PC-3 (cell line): ENCODE data around the gene PABPN1. TPM values are rescaled to one million over a fixed set of nuclear protein-coding genes. Genes with fewer than 3 reads are reported as not detected.

Source experiments
- ATAC-seq: fragments of 200-7000 bp; cut with Tn5 transposase; 2 replicates; pipeline ENCODE4 v1.9.1; 2020; ENCODE audit warnings: mild to moderate bottlenecking, moderate library complexity
- BruUV-seq: library from RNA; stranded (reverse); fragments of 400-500 nt; replicated peaks from 2 replicates; lab custom pipeline; 2021; lab: Mats Ljungman, UMichigan
- CTCF ChIA-PET: fragments of 300-600 bp; sonication (Branson Sonifier 250); formaldehyde crosslinking; loops from one replicate; lab custom pipeline; 2022; ENCODE audit warnings: antibody characterized with exemption; lab: Charles Lee
- POLR2A ChIA-PET: fragments of 300-600 bp; sonication (Branson Sonifier 250); formaldehyde crosslinking; loops from one replicate; lab custom pipeline; 2022; ENCODE audit warnings: antibody characterized with exemption; ENCODE audit not compliant: unreplicated experiment; lab: Charles Lee
- DNase-seq: peaks from one replicate; pipeline ENCODE4 v3.0.0-alpha.2; 2015
- H2AFZ ChIP-seq: fragments of 300-600 bp; sonication (generic); 2 replicates; pipeline ENCODE4 v1.6.0; 2016; ENCODE audit warnings: antibody characterized with exemption, low read length
- H3F3A ChIP-seq: fragments of 300-600 bp; sonication (generic); one replicate; pipeline ENCODE4 v1.6.0; 2017; ENCODE audit warnings: antibody characterized with exemption, low read length, control low read depth, mild to moderate bottlenecking; ENCODE audit not compliant: unreplicated experiment
- H3K27ac ChIP-seq: fragments of 300-600 bp; sonication (generic); 2 replicates; pipeline ENCODE4 v1.5.1; 2016; ENCODE audit warnings: mild to moderate bottlenecking, low read length
- H3K27me3 ChIP-seq: fragments of 300-600 bp; sonication (generic); 2 replicates; pipeline ENCODE4 v1.6.1; 2016; ENCODE audit warnings: low read length, mixed read lengths
- H3K36me3 ChIP-seq: fragments of 300-600 bp; sonication (generic); 2 replicates; pipeline ENCODE4 v1.6.1; 2016; ENCODE audit warnings: low read depth, mixed run types, low read length, mixed read lengths
- H3K4me1 ChIP-seq: fragments of 300-600 bp; sonication (generic); 2 replicates; pipeline ENCODE4 v1.5.1; 2016; ENCODE audit warnings: low read length; ENCODE audit not compliant: insufficient read depth
- H3K4me2 ChIP-seq: fragments of 300-600 bp; sonication (generic); 2 replicates; pipeline ENCODE4 v1.6.0; 2016; ENCODE audit warnings: low read length
- H3K4me3 ChIP-seq: fragments of 300-600 bp; sonication (generic); 2 replicates; pipeline ENCODE4 v1.5.1; 2016; ENCODE audit warnings: mild to moderate bottlenecking, low read length, mixed read lengths
- H3K79me2 ChIP-seq: fragments of 300-600 bp; sonication (generic); 2 replicates; pipeline ENCODE4 v1.6.1; 2017; ENCODE audit warnings: low read length, mixed read lengths
- H3K9ac ChIP-seq: fragments of 300-600 bp; sonication (generic); 2 replicates; pipeline ENCODE4 v1.6.0; 2016; ENCODE audit warnings: mild to moderate bottlenecking, low read length
- H3K9me2 ChIP-seq: fragments of 300-600 bp; sonication (generic); replicated peaks from 2 replicates; pipeline ENCODE4 v1.6.1; 2016; ENCODE audit warnings: mixed run types, low read length, mixed read lengths
- H3K9me3 ChIP-seq: fragments of 300-600 bp; sonication (generic); 2 replicates; pipeline ENCODE4 v1.6.1; 2016; ENCODE audit warnings: low read length, mixed read lengths
- H4K20me1 ChIP-seq: fragments of 300-600 bp; sonication (generic); 2 replicates; pipeline ENCODE4 v1.6.1; 2016; ENCODE audit warnings: low read length, mixed read lengths
- EZH2 ChIP-seq: fragments of 300-600 bp; sonication (generic); IDR thresholded peaks from one replicate; pipeline ENCODE4 v1.6.1; 2017; ENCODE audit warnings: antibody characterized with exemption, mild to moderate bottlenecking, low read length; ENCODE audit not compliant: unreplicated experiment
- EZH2phosphoT487 ChIP-seq: fragments of 300-600 bp; sonication (generic); IDR thresholded peaks from 2 replicates; pipeline ENCODE4 v1.6.1; 2018; ENCODE audit warnings: mild to moderate bottlenecking, antibody characterized with exemption, low read length, borderline replicate concordance
- intact Hi-C: fragments of 100-400 bp; cut with micrococcal nuclease; formaldehyde crosslinking; loops from 2 replicates; pipeline ENCODE4 v1.9.0; 2023
- total RNA-seq: library from RNA; depleted of rRNA; stranded (reverse); fragments of >200 nt; gene quantifications from 2 replicates; pipeline ENCODE4 v1.2.3, GENCODE V29; 2014
- TF ChIP-seq, protein P1 (sequence below): fragments of 300-600 bp; sonication (generic); conservative IDR thresholded peaks from 2 replicates; pipeline ENCODE4 v1.5.1; 2017; ENCODE audit warnings: antibody characterized with exemption, low read depth, mild to moderate bottlenecking, low read length

The PABPN1 gene
- total RNA-seq, 1 experiment from 2014 or later, result 89.1 TPM

DNA sequence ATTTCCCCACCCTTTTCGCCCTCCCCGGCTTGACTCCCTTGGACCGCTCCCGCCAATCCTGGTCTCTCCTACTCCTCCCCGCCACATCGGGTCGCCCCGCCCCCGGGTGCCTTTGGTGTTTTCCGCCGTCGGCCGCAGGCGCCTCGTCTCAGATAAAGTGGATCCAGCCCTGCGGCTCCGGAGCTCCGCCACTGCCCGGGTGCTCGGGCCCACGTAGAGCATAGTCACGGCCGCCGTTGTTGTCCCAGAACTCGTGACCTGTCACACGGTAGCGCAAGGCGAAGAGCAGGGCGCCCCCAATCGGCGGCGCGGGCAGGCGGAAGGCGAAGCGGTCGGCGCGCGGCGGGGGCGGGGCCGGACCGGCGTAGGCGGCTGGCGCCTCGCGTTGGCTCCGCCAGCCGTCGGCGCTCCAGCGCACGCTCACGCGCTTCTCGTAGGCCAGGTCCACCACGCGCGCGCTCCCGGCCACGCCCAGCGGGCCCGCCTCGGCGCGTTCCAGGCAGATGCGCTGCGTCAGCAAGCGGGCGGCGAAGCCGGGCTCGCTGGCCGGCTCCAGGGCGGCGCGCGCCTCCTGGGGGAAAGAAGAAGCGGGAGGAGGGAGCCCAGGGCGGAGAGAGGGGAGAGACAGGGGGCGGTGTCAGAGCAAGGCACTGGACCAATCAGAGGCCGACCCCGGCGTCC lies 19.8 kb upstream of the PABPN1 start:
- ATAC-seq (peak; percentile 75), DNase-seq (peak; percentile 99)
- no peaks in the 10 kb centered on the region for H3K27me3 ChIP-seq
- peak overlapping the region; percentile 79 for H3K4me3 ChIP-seq
- peaks cover 20% of the 10 kb centered on the region for H3K4me1 ChIP-seq
- H4K20me1 ChIP-seq, result no peaks in the 10 kb centered on the region
- H3K79me2 ChIP-seq, result peaks cover 12% of the 10 kb centered on the region
- ChIA-PET POLR2A (interaction anchor here (0.6 to 2.0 kb wide), 4 partner anchors 15 to 254 kb away, joined by 4 to 13 read pairs (median 6); partner anchors contain the start of genes HOMEZ and PABPN1), CTCF (interaction anchor here (0.6 to 0.9 kb wide), 4 partner anchors 15 to 206 kb away, joined by 3 to 8 read pairs (median 6); partner anchors contain the start of genes C14orf119, HOMEZ and PABPN1)
- intact Hi-C loops, result loop anchor here (1.0 to 10.0 kb wide), 4 partner anchors 15 to 537 kb away; partner anchors contain the start of genes HOMEZ, OXA1L and PABPN1
- H3K27ac ChIP-seq, result peak overlapping the region; percentile 63
- BruUV-seq, result no TSS peak
- H2AFZ ChIP-seq, result peak overlapping the region; percentile 93
- TF ChIP-seq EZH2 (no peak), EZH2phosphoT487 (peak; percentile 96)
- TF ChIP-seq, protein P1, sequence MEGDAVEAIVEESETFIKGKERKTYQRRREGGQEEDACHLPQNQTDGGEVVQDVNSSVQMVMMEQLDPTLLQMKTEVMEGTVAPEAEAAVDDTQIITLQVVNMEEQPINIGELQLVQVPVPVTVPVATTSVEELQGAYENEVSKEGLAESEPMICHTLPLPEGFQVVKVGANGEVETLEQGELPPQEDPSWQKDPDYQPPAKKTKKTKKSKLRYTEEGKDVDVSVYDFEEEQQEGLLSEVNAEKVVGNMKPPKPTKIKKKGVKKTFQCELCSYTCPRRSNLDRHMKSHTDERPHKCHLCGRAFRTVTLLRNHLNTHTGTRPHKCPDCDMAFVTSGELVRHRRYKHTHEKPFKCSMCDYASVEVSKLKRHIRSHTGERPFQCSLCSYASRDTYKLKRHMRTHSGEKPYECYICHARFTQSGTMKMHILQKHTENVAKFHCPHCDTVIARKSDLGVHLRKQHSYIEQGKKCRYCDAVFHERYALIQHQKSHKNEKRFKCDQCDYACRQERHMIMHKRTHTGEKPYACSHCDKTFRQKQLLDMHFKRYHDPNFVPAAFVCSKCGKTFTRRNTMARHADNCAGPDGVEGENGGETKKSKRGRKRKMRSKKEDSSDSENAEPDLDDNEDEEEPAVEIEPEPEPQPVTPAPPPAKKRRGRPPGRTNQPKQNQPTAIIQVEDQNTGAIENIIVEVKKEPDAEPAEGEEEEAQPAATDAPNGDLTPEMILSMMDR, result peak; percentile 78
- H3F3A ChIP-seq, result peaks cover 4% of the 10 kb centered on the region
- no peaks in the 10 kb centered on the region for H3K9me3 ChIP-seq
- H3K36me3 ChIP-seq, result no peaks in the 10 kb centered on the region
- no peaks in the 10 kb centered on the region for H3K9me2 ChIP-seq
- peak overlapping the region; percentile 97 for H3K4me2 ChIP-seq
- H3K9ac ChIP-seq, result peak overlapping the region; percentile 76

DNA sequence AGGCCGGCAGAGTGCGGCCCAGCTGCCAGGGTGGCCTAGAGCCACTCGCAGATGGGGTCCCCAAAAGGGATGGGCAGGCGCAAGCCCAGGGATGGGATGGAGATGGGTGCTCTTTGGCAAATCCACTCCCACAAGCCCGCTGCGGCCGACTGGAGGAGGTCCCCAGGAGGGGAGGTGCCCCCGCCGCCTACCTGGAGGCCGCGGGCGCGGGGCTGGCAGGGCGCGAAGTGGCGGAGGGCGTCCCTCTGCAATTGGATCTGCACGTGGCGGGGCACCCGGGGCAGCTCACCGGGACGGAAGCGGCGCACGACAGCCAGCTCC lies 19.3 kb upstream of the PABPN1 start:
- no peaks in the 10 kb centered on the region for H3K9me2 ChIP-seq
- CTCF ChIA-PET, result no interaction called here
- no peak for TF ChIP-seq EZH2
- no peak for TF ChIP-seq EZH2phosphoT487
- TF ChIP-seq, protein P1, result no peak
- H4K20me1 ChIP-seq, result no peaks in the 10 kb centered on the region
- H3K27ac ChIP-seq, result peak overlapping the region; percentile 49; the same call in 1 of the 2 replicates
- peak overlapping the region; percentile 93 for H2AFZ ChIP-seq
- no peaks in the 10 kb centered on the region for H3K9me3 ChIP-seq
- POLR2A ChIA-PET, result interaction anchor here (0.6 to 2.0 kb wide), 4 partner anchors 16 to 254 kb away, joined by 3 to 13 read pairs (median 6); partner anchors contain the start of genes HOMEZ and PABPN1
- peaks cover 20% of the 10 kb centered on the region for H3K4me1 ChIP-seq
- H3K4me2 ChIP-seq, result peak overlapping the region; percentile 97
- no peaks in the 10 kb centered on the region for H3K27me3 ChIP-seq
- intact Hi-C loops, result loop anchor here (1.0 to 10.0 kb wide), 4 partner anchors 16 to 537 kb away; partner anchors contain the start of genes HOMEZ, OXA1L and PABPN1
- peak; percentile 5 for ATAC-seq
- no TSS peak for BruUV-seq
- no peak for DNase-seq
- H3K79me2 ChIP-seq, result peaks cover 15% of the 10 kb centered on the region
- H3K9ac ChIP-seq, result peak overlapping the region; percentile 76
- no peaks in the 10 kb centered on the region for H3K36me3 ChIP-seq
- H3F3A ChIP-seq, result peaks cover 4% of the 10 kb centered on the region
- peak overlapping the region; percentile 79 for H3K4me3 ChIP-seq
